BJ (cell line): ENCODE measurements around the gene GCNT2. TPM values are rescaled to one million over a fixed set of nuclear protein-coding genes. Genes with fewer than 3 reads are reported as not detected.
"Not testable (repeated sequence)": the region's sequence is repeated elsewhere in the genome, so short reads cannot be mapped to it uniquely, and the experiment has no call there.

ENCODE experiments used
- CTCF ChIA-PET: fragments of 350-600 bp; formaldehyde crosslinking; extraction: SDS; loops from one replicate; lab custom pipeline; 2021; ENCODE audit warnings: antibody characterized with exemption, inconsistent platforms; lab: Yijun Ruan, JAX
- POLR2A ChIA-PET: fragments of 300-600 bp; sonication (Branson Sonifier 250); formaldehyde crosslinking; extraction: SDS; loops from one replicate; lab custom pipeline; 2021; ENCODE audit warnings: antibody characterized with exemption; lab: Charles Lee
- DNase-seq: peaks from one replicate; pipeline ENCODE4 v3.0.0-alpha.2; 2011; ENCODE audit warnings: low read depth
- H3K27me3 ChIP-seq: 2 replicates; pipeline ENCODE4 v1.6.0; 2011; ENCODE audit warnings: low read length; ENCODE audit not compliant: control insufficient read depth, insufficient read depth
- H3K36me3 ChIP-seq: 2 replicates; pipeline ENCODE4 v1.5.1; 2011; ENCODE audit warnings: low read length; ENCODE audit not compliant: control insufficient read depth, insufficient read depth
- H3K4me3 ChIP-seq: 2 replicates; pipeline ENCODE4 v1.5.1; 2011; ENCODE audit warnings: low read depth, mild to moderate bottlenecking, control low read depth, low read length
- polyA plus RNA-seq: library from polyadenylated mRNA; depleted of rRNA; stranded (reverse); fragments of >200 nt; gene quantifications from 2 replicates; pipeline ENCODE4 v1.2.3, GENCODE V29; 2011
- TF ChIP-seq, protein P1 (sequence below): IDR thresholded peaks from 2 replicates; pipeline ENCODE4 v1.5.1; 2011; ENCODE audit warnings: low read depth, mild to moderate bottlenecking, control low read depth, inconsistent platforms, low read length, moderate library complexity; ENCODE audit not compliant: insufficient read depth

Gene GCNT2
- polyA plus RNA-seq, 1 experiment: 0.04 TPM

DNA sequence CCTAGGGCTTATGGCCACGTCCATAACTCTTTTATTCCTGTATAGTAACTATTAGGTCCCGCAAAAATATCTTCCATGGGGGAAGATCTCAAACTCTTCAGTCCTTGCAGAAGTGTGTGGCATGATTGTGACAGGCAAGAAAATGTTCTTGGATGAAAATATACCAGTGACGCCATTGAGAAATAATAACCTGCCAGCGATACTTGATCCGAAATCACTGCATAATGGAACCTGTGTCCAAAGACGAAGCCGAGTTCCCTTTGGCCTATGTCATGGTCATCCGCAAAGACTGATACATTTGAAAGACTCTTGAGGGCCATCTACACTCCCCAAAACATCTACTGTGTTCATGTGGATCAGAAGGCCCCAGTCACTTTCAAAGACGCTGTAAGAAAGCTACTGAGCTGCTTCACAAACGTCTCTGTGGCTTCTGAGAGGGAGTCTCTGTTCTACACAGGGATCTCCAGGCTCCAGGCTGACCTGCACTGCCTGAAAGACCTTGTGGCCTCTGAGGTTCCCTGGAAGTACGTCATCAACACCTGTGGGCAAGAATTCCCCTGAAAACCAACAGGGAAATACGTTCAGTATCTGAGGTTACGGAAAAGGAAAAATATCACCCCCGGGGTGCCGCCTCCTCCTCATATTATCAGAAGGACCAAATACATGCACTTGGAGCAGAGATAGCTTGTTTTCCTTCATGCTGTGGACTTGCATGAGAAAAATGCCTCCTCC is 6.9 kb upstream of the GCNT2 start:
- Histone ChIP-seq H3K4me3 (no peak overlapping the region), H3K27me3 (no peaks in the 10 kb centered on the region), H3K36me3 (no peaks in the 10 kb centered on the region)
- no peak for DNase-seq
- CTCF ChIA-PET: no interaction called here
- TF ChIP-seq, protein P1, sequence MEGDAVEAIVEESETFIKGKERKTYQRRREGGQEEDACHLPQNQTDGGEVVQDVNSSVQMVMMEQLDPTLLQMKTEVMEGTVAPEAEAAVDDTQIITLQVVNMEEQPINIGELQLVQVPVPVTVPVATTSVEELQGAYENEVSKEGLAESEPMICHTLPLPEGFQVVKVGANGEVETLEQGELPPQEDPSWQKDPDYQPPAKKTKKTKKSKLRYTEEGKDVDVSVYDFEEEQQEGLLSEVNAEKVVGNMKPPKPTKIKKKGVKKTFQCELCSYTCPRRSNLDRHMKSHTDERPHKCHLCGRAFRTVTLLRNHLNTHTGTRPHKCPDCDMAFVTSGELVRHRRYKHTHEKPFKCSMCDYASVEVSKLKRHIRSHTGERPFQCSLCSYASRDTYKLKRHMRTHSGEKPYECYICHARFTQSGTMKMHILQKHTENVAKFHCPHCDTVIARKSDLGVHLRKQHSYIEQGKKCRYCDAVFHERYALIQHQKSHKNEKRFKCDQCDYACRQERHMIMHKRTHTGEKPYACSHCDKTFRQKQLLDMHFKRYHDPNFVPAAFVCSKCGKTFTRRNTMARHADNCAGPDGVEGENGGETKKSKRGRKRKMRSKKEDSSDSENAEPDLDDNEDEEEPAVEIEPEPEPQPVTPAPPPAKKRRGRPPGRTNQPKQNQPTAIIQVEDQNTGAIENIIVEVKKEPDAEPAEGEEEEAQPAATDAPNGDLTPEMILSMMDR: no peak
- POLR2A ChIA-PET: no interaction called here

DNA sequence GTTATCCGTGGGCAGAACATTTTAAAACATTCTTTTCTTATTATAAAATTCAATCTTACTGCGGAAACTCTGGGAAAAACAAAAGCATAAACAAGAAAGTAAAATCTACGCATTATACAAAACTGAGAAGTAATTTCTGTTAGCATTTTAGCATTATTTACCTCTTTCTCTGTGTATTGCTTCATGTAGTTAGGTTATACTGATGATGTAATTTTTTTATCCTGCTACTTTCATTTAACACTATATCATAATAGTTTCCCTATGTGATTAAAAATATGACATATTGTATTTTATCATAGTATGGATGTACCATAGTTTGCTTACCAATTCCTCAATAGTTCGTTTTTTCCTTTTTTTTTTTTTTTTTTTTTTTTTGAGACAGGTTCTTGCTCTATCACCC is 4.2 kb upstream of the GCNT2 start:
- TF ChIP-seq, protein P1: no peak
- ChIA-PET POLR2A (no interaction called here), CTCF (no interaction called here)
- no peak overlapping the region for H3K4me3 ChIP-seq
- DNase-seq: no peak
- no peaks in the 10 kb centered on the region for H3K36me3 ChIP-seq
- no peaks in the 10 kb centered on the region for H3K27me3 ChIP-seq

- ChIA-PET POLR2A (no interaction called here), CTCF (no interaction called here)
- H3K27me3 ChIP-seq: no peaks in the 10 kb centered on the region
- H3K4me3 ChIP-seq: no peak overlapping the region
- no peak for DNase-seq
- TF ChIP-seq, protein P1: no peak
- no peaks in the 10 kb centered on the region for H3K36me3 ChIP-seq
Observed at GRCh38 chr6:10518557-10519407, 2.4 kb upstream of the GCNT2 start.

- H3K27me3 ChIP-seq, H3K4me3 ChIP-seq, POLR2A ChIA-PET, CTCF ChIA-PET, H3K36me3 ChIP-seq, DNase-seq: not testable (repeated sequence)
Observed at GRCh38 chr6:10519408-10519697, 1.8 kb upstream of the GCNT2 start.

DNA sequence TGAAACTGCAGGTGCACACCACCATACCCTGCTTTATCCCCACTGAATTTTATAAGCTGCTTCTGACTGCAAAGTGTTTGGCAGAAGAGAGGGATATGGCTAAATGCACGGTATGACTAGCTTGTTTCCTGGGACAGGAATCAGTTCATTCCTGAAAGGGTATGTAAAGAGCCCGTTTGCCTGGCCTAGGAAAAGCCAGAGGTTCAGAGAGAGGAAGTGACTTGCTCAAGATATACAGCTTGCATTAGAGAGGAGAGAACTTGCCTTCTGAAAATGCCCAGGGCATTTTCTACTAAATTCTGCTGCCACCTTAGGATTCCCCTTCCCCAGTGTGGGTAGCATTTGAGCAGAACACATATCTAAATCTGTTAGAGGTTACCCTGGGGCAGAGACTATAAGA is 683 bp upstream of the GCNT2 start:
- H3K27me3 ChIP-seq: no peaks in the 10 kb centered on the region
- ChIA-PET POLR2A (no interaction called here), CTCF (no interaction called here)
- no peak for DNase-seq
- H3K4me3 ChIP-seq: no peak overlapping the region
- TF ChIP-seq, protein P1: no peak
- H3K36me3 ChIP-seq: no peaks in the 10 kb centered on the region
